Panc1 (cell line): ENCODE measurements around the gene AP4M1. TPM values are rescaled to one million over a fixed set of nuclear protein-coding genes. Genes with fewer than 3 reads are reported as not detected.

ENCODE experiments used
- ATAC-seq: fragments of 200-7000 bp; cut with Tn5 transposase; 2 replicates; pipeline ENCODE4 v1.9.1; 2020; ENCODE audit warnings: mild to moderate bottlenecking, moderate library complexity
- BruUV-seq: library from RNA; stranded (reverse); fragments of 400-500 nt; replicated peaks from 2 replicates; lab custom pipeline; 2021; lab: Mats Ljungman, UMichigan
- CTCF ChIA-PET: fragments of 300-600 bp; sonication (Branson Sonifier 250); formaldehyde crosslinking; loops from one replicate; lab custom pipeline; 2022; ENCODE audit warnings: antibody characterized with exemption; lab: Charles Lee
- POLR2A ChIA-PET: fragments of 300-600 bp; sonication (Branson Sonifier 250); formaldehyde crosslinking; loops from one replicate; lab custom pipeline; 2022; ENCODE audit warnings: antibody characterized with exemption; lab: Charles Lee
- DNase-seq: peaks from one replicate; pipeline ENCODE4 v3.0.0-alpha.2; 2010; ENCODE audit warnings: low read depth, low spot score
- H3K27ac ChIP-seq: 2 replicates; pipeline ENCODE4 v1.5.1; 2011; ENCODE audit warnings: mild to moderate bottlenecking, low read length, inconsistent platforms
- H3K27me3 ChIP-seq: fragments of 200-500 bp; sonication (Bioruptor generic); 2 replicates; pipeline ENCODE4 v1.6.0; 2014; ENCODE audit warnings: low read length, inconsistent platforms; ENCODE audit not compliant: control insufficient read depth, insufficient read depth
- H3K36me3 ChIP-seq: fragments of 200-500 bp; sonication (Bioruptor generic); 2 replicates; pipeline ENCODE4 v1.5.1; 2014; ENCODE audit warnings: inconsistent platforms, mild to moderate bottlenecking, low read length, moderate library complexity; ENCODE audit not compliant: control insufficient read depth, insufficient read depth
- H3K4me1 ChIP-seq: 2 replicates; pipeline ENCODE4 v1.5.1; 2011; ENCODE audit warnings: inconsistent platforms, mild to moderate bottlenecking, low read length, moderate library complexity; ENCODE audit not compliant: control insufficient read depth, insufficient read depth
- H3K4me3 ChIP-seq, 2 experiments: 2 replicates each; pipeline ENCODE4 v1.5.1; 2011 to 2012; ENCODE audit warnings: low read depth in 2 of 2, low read length in 2 of 2, mild to moderate bottlenecking in 2 of 2, inconsistent platforms in 1 of 2, moderate library complexity in 1 of 2
- H3K9me3 ChIP-seq: fragments of 200-500 bp; sonication (Bioruptor generic); 2 replicates; pipeline ENCODE4 v1.5.1; 2014; ENCODE audit warnings: low read depth, mild to moderate bottlenecking, inconsistent platforms, low read length, moderate library complexity; ENCODE audit not compliant: control insufficient read depth, insufficient read depth
- CTCF ChIP-seq: fragments of 450-650 bp; IDR thresholded peaks from 2 replicates; pipeline ENCODE4 v1.5.1; 2017; ENCODE audit warnings: mild to moderate bottlenecking
- POLR2AphosphoS5 ChIP-seq: IDR thresholded peaks from 2 replicates; pipeline ENCODE4 v1.6.1; 2012; ENCODE audit warnings: mild to moderate bottlenecking, low read depth, low read length, moderate library complexity
- REST ChIP-seq, 2 experiments: IDR thresholded peaks; 2 replicates each; pipeline ENCODE4 v1.6.1; 2011 to 2012; ENCODE audit warnings: low read depth in 2 of 2, control low read depth in 1 of 2, low read length in 1 of 2, mild to moderate bottlenecking in 1 of 2, moderate library complexity in 1 of 2; ENCODE audit not compliant: insufficient read depth in 1 of 2
- SIN3A ChIP-seq: IDR thresholded peaks from 2 replicates; pipeline ENCODE4 v1.6.1; 2012; ENCODE audit warnings: low read depth, mild to moderate bottlenecking, low read length, moderate library complexity, borderline replicate concordance; ENCODE audit not compliant: insufficient read depth
- TCF7L2 ChIP-seq: IDR thresholded peaks from 2 replicates; pipeline ENCODE4 v1.6.1; 2011; ENCODE audit warnings: mild to moderate bottlenecking, low read depth, low read length, inconsistent platforms
- in situ Hi-C: cut with HindIII; loops from 2 replicates; pipeline ENCODE4 v1.10.0; 2016; ENCODE audit warnings: low sequenced_read_pairs, low pct_unique_long_range_greater_than_20kb
- intact Hi-C: fragments of 100-400 bp; cut with micrococcal nuclease; formaldehyde crosslinking; loops from one replicate; pipeline ENCODE4 v1.10.0; 2022; ENCODE audit not compliant: unreplicated experiment
- total RNA-seq: library from RNA; stranded (reverse); gene quantifications from one replicate; pipeline ENCODE4 v1.2.1, GENCODE V29; 2021; ENCODE audit not compliant: unreplicated experiment

AP4M1 gene
- total RNA-seq, 1 experiment from 2014 or later = 42.6 TPM

GRCh38 chr7:100111914-100112313 is 10.5 kb downstream of the AP4M1 start:
- no peaks in the 10 kb centered on the region; the same call in 1 of the 2 replicates for H3K36me3 ChIP-seq
- CTCF ChIA-PET = interaction anchor here (0.6 to 1.7 kb wide), 2 partner anchors 9 to 18 kb away, joined by 3 to 4 read pairs; no protein-coding TSS in a partner anchor
- in situ Hi-C loops = no loop called here

GRCh38 chr7:100115026-100115425 is 13.6 kb downstream of the AP4M1 start:
- BruUV-seq = no TSS peak
- ATAC-seq = no peak
- ChIA-PET POLR2A (no interaction called here), CTCF (no interaction called here)
- Histone ChIP-seq H3K9me3 (no peaks in the 10 kb centered on the region), H3K27me3 (no peaks in the 10 kb centered on the region), H3K4me3 (no peak overlapping the region), H3K4me1 (0 out of 2 replicates have a peak, but pooled peaks cover 2% of the 10 kb centered on the region), H3K27ac (no peak overlapping the region), H3K36me3 (no peaks in the 10 kb centered on the region; the same call in 1 of the 2 replicates)
- DNase-seq = no peak
- in situ Hi-C loops = no loop called here
- TF ChIP-seq CTCF (no peak), POLR2AphosphoS5 (no peak), TCF7L2 (no peak)
- intact Hi-C loops = no loop called here

More at GRCh38 chr7:100111914-100112313, 10.5 kb downstream of the AP4M1 start:
- BruUV-seq = no TSS peak
- H3K9me3 ChIP-seq = no peaks in the 10 kb centered on the region
- TF ChIP-seq POLR2AphosphoS5 (no peak), CTCF (no peak), TCF7L2 (no peak), REST (IDR thresholded peaks at IDR 0.05; ENCODE audit: insufficient read depth in 1 of 2, low read depth in 2 of 2, low read length in 1 of 2) (no peak), SIN3A (no peak)
- no peak for DNase-seq
- no peak overlapping the region for H3K4me3 ChIP-seq
- ATAC-seq = no peak
- POLR2A ChIA-PET = no interaction called here
- intact Hi-C loops = no loop called here
- no peaks in the 10 kb centered on the region for H3K4me1 ChIP-seq
- no peaks in the 10 kb centered on the region for H3K27me3 ChIP-seq
- H3K27ac ChIP-seq = no peak overlapping the region
